Endothelial cell (in vitro differentiated cells): ENCODE data around the gene RAB6B. TPM values are rescaled to one million over a fixed set of nuclear protein-coding genes. Genes with fewer than 3 reads are reported as not detected.

Experiments used
- DNase-seq: peaks from one replicate; pipeline ENCODE4 v3.0.0; 2021; ENCODE audit warnings: low spot score
- H3K27ac Mint-ChIP-seq: one replicate; pipeline ENCODE4 v1.8.0; 2021; ENCODE audit warnings: mixed read lengths, inconsistent platforms; ENCODE audit not compliant: unreplicated experiment
- H3K27me3 Mint-ChIP-seq: one replicate; pipeline ENCODE4 v1.8.0; 2021; ENCODE audit warnings: mild to moderate bottlenecking, moderate library complexity, mixed read lengths, inconsistent platforms; ENCODE audit not compliant: unreplicated experiment
- H3K36me3 Mint-ChIP-seq: one replicate; pipeline ENCODE4 v1.8.0; 2021; ENCODE audit warnings: mild to moderate bottlenecking, low read depth, mixed read lengths, inconsistent platforms; ENCODE audit not compliant: unreplicated experiment
- H3K4me1 Mint-ChIP-seq: one replicate; pipeline ENCODE4 v1.8.0; 2021; ENCODE audit warnings: mild to moderate bottlenecking, mixed read lengths, inconsistent platforms; ENCODE audit not compliant: unreplicated experiment
- H3K4me3 Mint-ChIP-seq: one replicate; pipeline ENCODE4 v1.8.0; 2021; ENCODE audit warnings: mild to moderate bottlenecking, mixed read lengths, inconsistent platforms; ENCODE audit not compliant: unreplicated experiment
- H3K9me3 Mint-ChIP-seq: one replicate; pipeline ENCODE4 v1.8.0; 2021; ENCODE audit warnings: mixed read lengths, inconsistent platforms; ENCODE audit not compliant: unreplicated experiment
- CTCF ChIP-seq: fragments of 200-600 bp; sonication (generic); IDR thresholded peaks from one replicate; pipeline ENCODE4 v1.5.0; 2021; ENCODE audit warnings: antibody characterized with exemption; ENCODE audit not compliant: unreplicated experiment
- total RNA-seq: library from RNA; stranded (reverse); fragmentation: NEBNext Ultra II Directional; extraction: Animal tissue kit (Norgen Biotek cat#: 25700); gene quantifications from one replicate; pipeline ENCODE4 v1.2.1, GENCODE V29; 2021; ENCODE audit not compliant: unreplicated experiment

The RAB6B gene
- total RNA-seq, 1 donor from 2014 or later: 3.9 TPM

- no peaks in the 10 kb centered on the region for H3K36me3 Mint-ChIP-seq
- no peak for DNase-seq
- H3K9me3 Mint-ChIP-seq: no peaks in the 10 kb centered on the region
- H3K27me3 Mint-ChIP-seq: peaks cover 1% of the 10 kb centered on the region
- no peak for TF ChIP-seq CTCF
- H3K4me1 Mint-ChIP-seq: peaks cover 3% of the 10 kb centered on the region
- no peak overlapping the region for H3K4me3 Mint-ChIP-seq
- no peak overlapping the region for H3K27ac Mint-ChIP-seq
These were observed 38.6 kb upstream of the RAB6B start for GRCh38 chr3:133934073-133934970.

- H3K27ac Mint-ChIP-seq: no peak overlapping the region
- peaks cover 3% of the 10 kb centered on the region for H3K27me3 Mint-ChIP-seq
- TF ChIP-seq CTCF: no peak
- no peak for DNase-seq
- no peak overlapping the region for H3K4me3 Mint-ChIP-seq
- H3K9me3 Mint-ChIP-seq: no peaks in the 10 kb centered on the region
- no peaks in the 10 kb centered on the region for H3K36me3 Mint-ChIP-seq
- peaks cover 3% of the 10 kb centered on the region for H3K4me1 Mint-ChIP-seq
These were observed 37.7 kb upstream of the RAB6B start for GRCh38 chr3:133933097-133934024.

- Mint-ChIP-seq H3K27me3 (peaks cover 9% of the 10 kb centered on the region), H3K4me1 (peaks cover 7% of the 10 kb centered on the region), H3K4me3 (no peak overlapping the region), H3K9me3 (no peaks in the 10 kb centered on the region), H3K36me3 (no peaks in the 10 kb centered on the region), H3K27ac (no peak overlapping the region)
- DNase-seq: no peak
- TF ChIP-seq CTCF: no peak
These were observed 36.3 kb upstream of the RAB6B start for GRCh38 chr3:133932009-133932408.

- no peaks in the 10 kb centered on the region for H3K36me3 Mint-ChIP-seq
- DNase-seq: no peak
- peaks cover 12% of the 10 kb centered on the region for H3K27me3 Mint-ChIP-seq
- H3K27ac Mint-ChIP-seq: no peak overlapping the region
- H3K4me3 Mint-ChIP-seq: no peak overlapping the region
- no peak for TF ChIP-seq CTCF
- H3K4me1 Mint-ChIP-seq: peaks cover 4% of the 10 kb centered on the region
- no peaks in the 10 kb centered on the region for H3K9me3 Mint-ChIP-seq
These were observed 35.4 kb upstream of the RAB6B start for GRCh38 chr3:133931084-133931483.
